C4-2B (cell line): ENCODE results near the gene CDKAL1.

ENCODE experiments used
- ZFX ChIP-seq: fragments of 450-650 bp; IDR thresholded peaks from 2 replicates; pipeline ENCODE4 v1.6.1; 2017
- TF ChIP-seq, protein P1 (sequence below): fragments of 450-650 bp; conservative IDR thresholded peaks from 2 replicates; pipeline ENCODE4 v1.5.1; 2017; ENCODE audit warnings: mild to moderate bottlenecking

DNA sequence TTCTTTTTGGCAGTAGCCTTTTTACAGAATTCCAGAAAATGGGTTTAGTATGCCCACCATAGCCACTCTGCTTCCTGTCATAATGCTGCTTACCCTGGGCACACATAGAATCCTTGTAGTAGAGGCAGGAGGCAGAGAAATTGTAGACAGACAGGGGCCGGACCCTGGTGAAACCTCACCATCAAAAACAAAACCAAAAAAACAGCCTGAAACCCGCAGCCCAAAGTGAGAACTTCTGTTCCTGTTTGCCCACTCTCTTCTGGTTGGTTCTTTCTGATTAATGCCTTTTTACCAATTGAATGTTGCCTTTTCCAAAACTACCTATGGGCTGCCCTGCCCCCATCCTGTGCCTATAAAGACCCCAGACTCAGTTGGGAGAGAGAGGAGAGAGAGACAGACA is 188.2 kb downstream of the CDKAL1 start:
- TF ChIP-seq, protein P1, sequence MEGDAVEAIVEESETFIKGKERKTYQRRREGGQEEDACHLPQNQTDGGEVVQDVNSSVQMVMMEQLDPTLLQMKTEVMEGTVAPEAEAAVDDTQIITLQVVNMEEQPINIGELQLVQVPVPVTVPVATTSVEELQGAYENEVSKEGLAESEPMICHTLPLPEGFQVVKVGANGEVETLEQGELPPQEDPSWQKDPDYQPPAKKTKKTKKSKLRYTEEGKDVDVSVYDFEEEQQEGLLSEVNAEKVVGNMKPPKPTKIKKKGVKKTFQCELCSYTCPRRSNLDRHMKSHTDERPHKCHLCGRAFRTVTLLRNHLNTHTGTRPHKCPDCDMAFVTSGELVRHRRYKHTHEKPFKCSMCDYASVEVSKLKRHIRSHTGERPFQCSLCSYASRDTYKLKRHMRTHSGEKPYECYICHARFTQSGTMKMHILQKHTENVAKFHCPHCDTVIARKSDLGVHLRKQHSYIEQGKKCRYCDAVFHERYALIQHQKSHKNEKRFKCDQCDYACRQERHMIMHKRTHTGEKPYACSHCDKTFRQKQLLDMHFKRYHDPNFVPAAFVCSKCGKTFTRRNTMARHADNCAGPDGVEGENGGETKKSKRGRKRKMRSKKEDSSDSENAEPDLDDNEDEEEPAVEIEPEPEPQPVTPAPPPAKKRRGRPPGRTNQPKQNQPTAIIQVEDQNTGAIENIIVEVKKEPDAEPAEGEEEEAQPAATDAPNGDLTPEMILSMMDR: no peak
- no peak for TF ChIP-seq ZFX
